Thyroid gland (tissue), 4 donors: ENCODE results near the gene RXFP4.

Source experiments
- POLR2A ChIP-seq, 2 donors: fragments of 450-650 bp; IDR thresholded peaks; one replicate each; pipeline ENCODE4 v1.6.1; 2017; ENCODE audit warnings: antibody characterized with exemption in 2 of 2, mild to moderate bottlenecking in 2 of 2, moderate library complexity in 1 of 2
- TF ChIP-seq, protein P1 (sequence below), 6 experiments: fragments of 200-600 bp in 3 of 6; fragments of 450-650 bp in 3 of 6; sonication (generic) in 3 of 6; IDR thresholded peaks; one replicate each; pipeline ENCODE4 v1.5.1; 2016 to 2019; ENCODE audit warnings: antibody characterized with exemption in 6 of 6, mild to moderate bottlenecking in 2 of 6, inconsistent platforms in 1 of 6, moderate library complexity in 1 of 6

DNA sequence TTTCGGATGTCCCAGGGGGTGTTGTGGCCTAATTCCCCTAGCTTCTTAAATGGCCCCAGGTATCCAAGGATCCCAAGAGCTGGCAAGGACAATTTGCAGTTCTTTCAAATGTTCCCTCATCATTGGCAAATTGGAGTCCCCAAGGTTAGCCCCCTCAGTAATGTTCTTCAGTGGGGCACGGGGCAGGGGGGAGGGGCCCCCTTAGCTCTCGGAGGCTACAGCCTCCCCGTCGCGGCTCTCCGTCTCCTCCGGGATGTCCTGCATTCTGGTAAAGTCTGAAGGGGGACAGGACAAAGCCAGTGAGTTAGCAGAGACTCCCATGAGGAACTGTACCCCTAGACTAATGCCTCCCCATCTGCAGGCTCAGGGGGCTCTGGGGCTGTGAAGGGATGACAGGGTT lies 6.3 kb downstream of the RXFP4 start:
- TF ChIP-seq, protein P1, sequence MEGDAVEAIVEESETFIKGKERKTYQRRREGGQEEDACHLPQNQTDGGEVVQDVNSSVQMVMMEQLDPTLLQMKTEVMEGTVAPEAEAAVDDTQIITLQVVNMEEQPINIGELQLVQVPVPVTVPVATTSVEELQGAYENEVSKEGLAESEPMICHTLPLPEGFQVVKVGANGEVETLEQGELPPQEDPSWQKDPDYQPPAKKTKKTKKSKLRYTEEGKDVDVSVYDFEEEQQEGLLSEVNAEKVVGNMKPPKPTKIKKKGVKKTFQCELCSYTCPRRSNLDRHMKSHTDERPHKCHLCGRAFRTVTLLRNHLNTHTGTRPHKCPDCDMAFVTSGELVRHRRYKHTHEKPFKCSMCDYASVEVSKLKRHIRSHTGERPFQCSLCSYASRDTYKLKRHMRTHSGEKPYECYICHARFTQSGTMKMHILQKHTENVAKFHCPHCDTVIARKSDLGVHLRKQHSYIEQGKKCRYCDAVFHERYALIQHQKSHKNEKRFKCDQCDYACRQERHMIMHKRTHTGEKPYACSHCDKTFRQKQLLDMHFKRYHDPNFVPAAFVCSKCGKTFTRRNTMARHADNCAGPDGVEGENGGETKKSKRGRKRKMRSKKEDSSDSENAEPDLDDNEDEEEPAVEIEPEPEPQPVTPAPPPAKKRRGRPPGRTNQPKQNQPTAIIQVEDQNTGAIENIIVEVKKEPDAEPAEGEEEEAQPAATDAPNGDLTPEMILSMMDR (IDR thresholded peaks at IDR 0.05), result no peak
- TF ChIP-seq POLR2A (IDR thresholded peaks at IDR 0.05), result no peak
